ENCODE data around the gene OR52E8.

The OR52E8 gene

DNA sequence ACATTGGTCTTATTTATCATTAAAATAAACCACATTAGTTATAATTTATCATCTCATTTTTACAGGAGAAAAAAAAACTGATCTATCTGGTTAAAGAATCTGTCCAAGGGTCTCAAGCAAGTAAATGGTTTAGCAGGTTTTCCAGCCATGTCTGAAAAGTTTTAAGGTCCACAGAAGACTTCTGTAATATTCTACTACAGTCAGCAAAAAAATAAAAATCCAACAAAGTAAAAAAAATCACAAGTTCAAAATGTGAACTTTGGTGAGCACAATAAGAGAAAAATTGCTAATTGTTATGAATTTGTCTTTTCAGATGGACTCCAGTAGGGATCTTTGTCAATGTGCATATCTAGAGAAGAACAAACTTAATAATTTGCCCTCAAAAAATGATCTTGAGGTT, 24.3 kb upstream of the OR52E8 start:
- Histone ChIP-seq H3F3A (ENCODE audit: low read depth) (no peaks in the 10 kb centered on the region), H2AFZ (ENCODE audit: low read length) (no peak overlapping the region), H3K9ac (ENCODE audit: low read depth, low read length, poor library complexity, severe bottlenecking) (no peak overlapping the region), H3K27me3 (ENCODE audit: insufficient read depth, low read length, poor library complexity, severe bottlenecking) (no peaks in the 10 kb centered on the region), H4K20me1 (ENCODE audit: insufficient read depth, low read length, poor library complexity, severe bottlenecking) (no peaks in the 10 kb centered on the region), H3K9me2 (replicated peaks; ENCODE audit: low read depth, low read length) (no peaks in the 10 kb centered on the region), H3K4me2 (ENCODE audit: low read depth, low read length, poor library complexity, severe bottlenecking) (no peak overlapping the region), H3K36me3 (ENCODE audit: insufficient read depth, low read length) (no peaks in the 10 kb centered on the region), H3K9me3 (ENCODE audit: insufficient read depth, low read depth, low read length) (no peaks in the 10 kb centered on the region), H3K4me3 (ENCODE audit: low read length, poor library complexity, severe bottlenecking) (no peak overlapping the region), H3K79me2 (ENCODE audit: insufficient read depth, low read length) (no peaks in the 10 kb centered on the region), H3K4me1 (ENCODE audit: insufficient read depth, low read length, poor library complexity, severe bottlenecking) (no peaks in the 10 kb centered on the region)
- TF ChIP-seq, protein P1, sequence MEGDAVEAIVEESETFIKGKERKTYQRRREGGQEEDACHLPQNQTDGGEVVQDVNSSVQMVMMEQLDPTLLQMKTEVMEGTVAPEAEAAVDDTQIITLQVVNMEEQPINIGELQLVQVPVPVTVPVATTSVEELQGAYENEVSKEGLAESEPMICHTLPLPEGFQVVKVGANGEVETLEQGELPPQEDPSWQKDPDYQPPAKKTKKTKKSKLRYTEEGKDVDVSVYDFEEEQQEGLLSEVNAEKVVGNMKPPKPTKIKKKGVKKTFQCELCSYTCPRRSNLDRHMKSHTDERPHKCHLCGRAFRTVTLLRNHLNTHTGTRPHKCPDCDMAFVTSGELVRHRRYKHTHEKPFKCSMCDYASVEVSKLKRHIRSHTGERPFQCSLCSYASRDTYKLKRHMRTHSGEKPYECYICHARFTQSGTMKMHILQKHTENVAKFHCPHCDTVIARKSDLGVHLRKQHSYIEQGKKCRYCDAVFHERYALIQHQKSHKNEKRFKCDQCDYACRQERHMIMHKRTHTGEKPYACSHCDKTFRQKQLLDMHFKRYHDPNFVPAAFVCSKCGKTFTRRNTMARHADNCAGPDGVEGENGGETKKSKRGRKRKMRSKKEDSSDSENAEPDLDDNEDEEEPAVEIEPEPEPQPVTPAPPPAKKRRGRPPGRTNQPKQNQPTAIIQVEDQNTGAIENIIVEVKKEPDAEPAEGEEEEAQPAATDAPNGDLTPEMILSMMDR (conservative IDR thresholded peaks at IDR 0.05; ENCODE audit: low read length) = no peak

DNA sequence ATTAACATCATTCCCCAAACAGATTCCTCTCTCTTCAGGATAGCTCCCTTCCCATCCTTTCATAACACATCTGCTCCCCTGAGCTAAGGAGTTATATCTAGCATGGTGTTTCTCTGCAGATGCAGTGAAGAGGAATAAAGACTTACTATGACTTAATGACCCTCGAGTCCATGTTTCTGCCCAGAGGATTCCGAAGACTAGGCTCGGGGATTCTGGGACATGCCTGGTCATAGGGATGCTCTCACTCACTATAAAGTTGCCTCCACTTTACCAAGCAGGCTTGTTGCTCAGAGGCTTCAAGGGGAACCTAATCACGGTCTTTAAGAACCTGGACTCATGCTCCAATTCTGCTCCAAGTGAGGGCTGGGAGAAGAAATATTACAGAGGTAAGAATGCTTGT, 22.8 kb upstream of the OR52E8 start, which contains the start of gene OR52E4:
OR52E4 (plus strand) TSS at position 301 of the 400 bp plus-strand sequence. CDS start 3,664 bp downstream, outside the sequence.
- H4K20me1 ChIP-seq (ENCODE audit: insufficient read depth, low read length, poor library complexity, severe bottlenecking) = no peaks in the 10 kb centered on the region
- TF ChIP-seq, protein P1 (conservative IDR thresholded peaks at IDR 0.05; ENCODE audit: low read length) = no peak
- no peak for TF ChIP-seq EZH2phosphoT487 (IDR thresholded peaks at IDR 0.05; ENCODE audit: borderline replicate concordance)
- H3K9ac ChIP-seq (ENCODE audit: low read depth, low read length, poor library complexity, severe bottlenecking) = no peak within 1 kb of the TSS
- H3K9me2 ChIP-seq (replicated peaks; ENCODE audit: low read depth, low read length) = no peaks in the 10 kb centered on the region
- no peak within 1 kb of the TSS for H2AFZ ChIP-seq (ENCODE audit: low read length)
- no peaks in the 10 kb centered on the region for H3K79me2 ChIP-seq (ENCODE audit: insufficient read depth, low read length)
- no peaks in the 10 kb centered on the region for H3K27me3 ChIP-seq (ENCODE audit: insufficient read depth, low read length, poor library complexity, severe bottlenecking)
- H3F3A ChIP-seq (ENCODE audit: low read depth) = no peaks in the 10 kb centered on the region
- H3K4me2 ChIP-seq (ENCODE audit: low read depth, low read length, poor library complexity, severe bottlenecking) = no peak within 1 kb of the TSS
- H3K36me3 ChIP-seq (ENCODE audit: insufficient read depth, low read length) = no peaks in the 10 kb centered on the region
- no peak within 1 kb of the TSS for H3K4me3 ChIP-seq (ENCODE audit: low read length, poor library complexity, severe bottlenecking)
- H3K9me3 ChIP-seq (ENCODE audit: insufficient read depth, low read depth, low read length) = no peaks in the 10 kb centered on the region
- no peaks in the 10 kb centered on the region for H3K4me1 ChIP-seq (ENCODE audit: insufficient read depth, low read length, poor library complexity, severe bottlenecking)

DNA sequence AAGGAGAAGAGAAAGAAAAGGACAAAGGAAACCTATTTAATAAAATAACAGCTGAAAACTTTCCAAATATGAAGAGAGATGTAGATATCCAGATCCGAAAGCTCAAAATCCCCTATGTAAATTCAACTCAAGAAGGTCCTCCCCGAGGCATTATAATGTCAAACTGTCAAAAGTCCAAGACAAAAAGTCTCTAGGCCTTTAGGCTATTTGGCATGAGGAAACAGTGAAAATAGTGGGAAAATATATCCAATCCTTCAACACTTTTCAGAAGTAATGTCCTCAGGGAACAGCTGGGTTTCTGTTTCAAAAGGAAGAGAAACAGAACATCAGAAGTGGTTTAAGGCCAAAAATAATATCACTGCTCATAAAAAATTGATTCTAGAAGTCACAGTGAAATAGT, 21.1 kb upstream of the OR52E8 start:
- Histone ChIP-seq H3K4me3 (ENCODE audit: low read length, poor library complexity, severe bottlenecking) (no peak overlapping the region), H3K4me2 (ENCODE audit: low read depth, low read length, poor library complexity, severe bottlenecking) (no peak overlapping the region), H3K9me2 (replicated peaks; ENCODE audit: low read depth, low read length) (no peaks in the 10 kb centered on the region), H3K4me1 (ENCODE audit: insufficient read depth, low read length, poor library complexity, severe bottlenecking) (no peaks in the 10 kb centered on the region), H3F3A (ENCODE audit: low read depth) (no peaks in the 10 kb centered on the region), H3K27me3 (ENCODE audit: insufficient read depth, low read length, poor library complexity, severe bottlenecking) (no peaks in the 10 kb centered on the region), H4K20me1 (ENCODE audit: insufficient read depth, low read length, poor library complexity, severe bottlenecking) (no peaks in the 10 kb centered on the region), H3K9ac (ENCODE audit: low read depth, low read length, poor library complexity, severe bottlenecking) (no peak overlapping the region), H3K9me3 (ENCODE audit: insufficient read depth, low read depth, low read length) (no peaks in the 10 kb centered on the region), H2AFZ (ENCODE audit: low read length) (no peak overlapping the region), H3K36me3 (ENCODE audit: insufficient read depth, low read length) (no peaks in the 10 kb centered on the region), H3K79me2 (ENCODE audit: insufficient read depth, low read length) (no peaks in the 10 kb centered on the region)
- TF ChIP-seq EZH2phosphoT487 (IDR thresholded peaks at IDR 0.05; ENCODE audit: borderline replicate concordance) = no peak
- TF ChIP-seq, protein P1 (conservative IDR thresholded peaks at IDR 0.05; ENCODE audit: low read length) = no peak

Measured in Loucy (cell line).